EH (cell line): Measurements from ENCODE around the gene PPP6R2.

Experiments
- DNase-seq: peaks from one replicate; pipeline ENCODE4 v3.0.0-alpha.2; 2015; ENCODE audit warnings: low read depth

The PPP6R2 gene

DNA sequence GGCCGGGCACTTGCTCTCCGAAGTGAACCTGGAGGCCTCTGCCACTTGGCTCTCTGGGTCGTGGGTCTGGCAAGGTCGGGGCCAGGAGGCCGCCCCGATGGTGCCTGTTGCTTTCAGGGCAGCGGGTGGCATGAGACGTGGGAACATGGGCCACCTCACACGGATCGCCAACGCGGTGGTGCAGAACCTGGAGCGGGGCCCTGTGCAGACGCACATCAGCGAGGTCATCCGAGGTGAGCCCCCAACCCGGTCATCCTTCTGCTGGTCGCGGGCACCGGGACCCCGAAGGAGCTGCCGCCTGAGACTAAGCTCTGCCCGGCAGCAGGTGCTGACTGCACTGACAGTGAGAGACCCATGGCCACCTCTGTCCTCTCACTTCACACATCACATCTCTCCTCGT lies 91.7 kb downstream of the PPP6R2 start:
- DNase-seq, result no peak

DNA sequence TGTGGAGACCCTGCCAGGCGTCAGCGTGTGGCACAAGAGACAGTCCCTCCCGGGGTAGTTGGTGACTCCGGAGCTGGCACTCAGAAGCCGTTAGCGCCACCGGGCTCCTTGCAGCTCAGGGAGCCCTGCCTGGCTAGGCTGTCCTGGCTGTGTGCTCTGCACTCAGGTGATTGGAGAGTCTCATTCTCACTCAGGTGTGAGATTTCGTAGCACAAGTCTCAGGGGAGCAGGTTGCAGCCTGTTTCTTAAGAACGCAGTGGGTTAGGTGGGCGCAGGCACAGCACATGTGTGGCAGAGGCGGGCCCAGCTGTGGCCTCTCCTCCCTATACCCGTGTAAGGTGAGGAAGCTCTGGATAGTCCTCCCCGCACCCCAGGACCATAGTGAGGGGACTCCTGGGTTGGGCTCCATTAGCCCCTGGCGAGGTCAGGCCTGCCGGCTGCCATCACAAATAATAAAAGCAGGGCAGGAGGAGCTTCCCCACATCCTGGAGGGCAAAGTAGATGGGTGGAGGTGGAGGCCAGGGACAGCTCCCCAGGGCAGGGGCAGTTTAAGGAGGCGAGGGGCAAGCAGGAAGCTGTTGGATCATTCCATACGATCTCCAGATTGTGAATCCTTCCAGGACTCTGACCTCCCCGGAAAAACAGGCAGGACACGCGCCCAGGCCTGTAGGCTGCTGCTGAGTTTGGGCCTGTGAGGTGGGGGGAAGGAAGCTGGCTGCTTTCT lies 92.3 kb downstream of the PPP6R2 start:
- DNase-seq, result no peak

DNA sequence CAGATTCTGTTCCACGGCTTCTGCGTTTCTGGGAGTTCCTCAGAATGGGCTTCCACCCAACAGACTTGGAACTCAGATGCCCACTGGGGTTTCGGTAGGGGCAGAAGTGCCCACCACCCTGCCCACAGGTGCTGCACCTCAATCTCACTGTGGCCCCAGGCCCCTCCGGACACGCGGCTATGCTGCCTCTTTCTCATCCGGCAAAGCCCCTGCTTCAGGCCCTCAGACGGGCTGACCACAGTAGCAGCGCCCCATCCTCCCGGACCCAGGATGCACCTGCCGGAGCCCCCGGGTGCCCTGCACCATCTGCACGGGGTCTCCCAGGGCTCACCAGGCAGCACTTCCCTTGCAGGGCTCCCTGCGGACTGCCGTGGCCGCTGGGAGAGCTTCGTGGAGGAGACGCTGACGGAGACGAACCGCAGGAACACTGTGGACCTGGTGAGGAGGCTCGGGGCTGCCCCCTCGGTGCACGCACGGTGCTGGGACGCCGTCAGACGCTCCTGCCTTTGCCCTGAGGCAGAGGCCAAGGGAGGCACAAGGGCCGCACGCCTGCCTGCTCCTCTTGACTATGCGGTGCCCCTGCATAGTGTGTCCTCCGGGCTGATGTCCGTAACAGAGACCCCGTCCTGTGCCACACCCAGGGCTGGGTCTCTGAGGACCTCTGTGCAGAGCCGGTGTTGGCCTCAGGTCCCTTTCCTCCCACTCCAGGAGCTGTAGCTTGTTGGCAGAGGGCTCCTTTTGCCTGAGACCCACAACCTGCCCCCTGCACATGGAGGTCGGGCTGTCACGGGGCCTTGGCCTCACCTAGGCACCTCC lies 93.1 kb downstream of the PPP6R2 start:
- no peak for DNase-seq

DNA sequence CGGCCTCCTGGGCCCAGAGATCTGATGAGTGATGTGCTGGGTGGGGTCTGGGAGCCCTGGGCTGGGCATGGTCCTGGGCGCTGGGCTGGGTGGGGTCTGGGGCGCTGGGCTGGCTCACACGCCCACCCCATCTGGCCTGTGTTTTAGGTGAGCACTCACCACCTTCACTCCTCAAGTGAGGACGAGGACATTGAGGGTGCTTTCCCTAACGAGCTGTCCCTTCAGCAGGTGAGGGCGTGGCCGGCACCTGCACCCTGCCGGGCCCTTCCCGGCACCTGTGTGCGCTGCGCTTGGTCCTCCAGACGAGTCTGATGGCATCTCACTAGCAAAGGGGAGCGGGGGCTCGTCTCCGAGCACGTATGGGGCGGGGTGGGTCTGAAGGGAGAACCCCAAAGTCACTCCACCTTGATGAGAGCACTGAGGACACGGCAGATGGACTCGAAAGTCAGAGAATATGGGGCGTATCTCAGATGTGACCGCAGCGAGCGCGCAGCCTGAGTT lies 93.8 kb downstream of the PPP6R2 start:
- DNase-seq, result no peak

DNA sequence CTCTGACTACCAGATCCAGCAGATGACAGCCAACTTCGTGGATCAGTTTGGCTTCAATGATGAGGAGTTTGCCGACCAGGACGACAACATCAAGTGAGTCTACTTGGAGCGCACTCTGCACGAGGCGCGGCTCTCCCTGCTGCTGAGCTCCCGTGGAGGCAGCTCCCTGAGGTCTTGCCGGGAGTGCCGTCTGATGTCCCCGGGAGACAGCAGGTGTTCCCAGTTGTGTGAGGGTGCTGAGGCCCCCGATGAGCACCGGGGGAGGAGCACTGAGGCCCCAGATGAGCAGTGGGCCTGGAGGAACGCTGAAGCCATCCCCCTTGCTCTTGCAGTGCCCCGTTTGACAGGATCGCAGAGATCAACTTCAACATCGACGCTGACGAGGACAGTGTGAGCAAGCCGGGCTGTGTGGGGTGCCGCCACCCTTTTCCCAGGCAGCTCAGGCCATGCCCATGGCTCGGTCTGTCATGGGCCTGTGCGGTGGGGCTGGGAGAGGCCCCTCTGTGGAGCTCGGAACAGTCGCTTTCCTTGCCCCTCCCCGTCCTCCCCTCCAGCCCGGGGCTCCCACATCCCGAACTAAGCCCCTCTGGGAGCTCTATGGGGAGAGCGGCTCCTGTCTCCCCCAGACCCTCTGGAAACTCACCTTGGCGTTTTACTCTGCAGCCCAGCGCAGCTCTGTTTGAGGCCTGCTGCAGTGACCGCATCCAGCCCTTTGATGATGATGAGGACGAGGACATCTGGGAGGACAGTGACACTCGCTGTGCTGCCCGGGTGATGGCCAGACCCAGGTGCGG lies 94.6 kb downstream of the PPP6R2 start:
- no peak for DNase-seq

DNA sequence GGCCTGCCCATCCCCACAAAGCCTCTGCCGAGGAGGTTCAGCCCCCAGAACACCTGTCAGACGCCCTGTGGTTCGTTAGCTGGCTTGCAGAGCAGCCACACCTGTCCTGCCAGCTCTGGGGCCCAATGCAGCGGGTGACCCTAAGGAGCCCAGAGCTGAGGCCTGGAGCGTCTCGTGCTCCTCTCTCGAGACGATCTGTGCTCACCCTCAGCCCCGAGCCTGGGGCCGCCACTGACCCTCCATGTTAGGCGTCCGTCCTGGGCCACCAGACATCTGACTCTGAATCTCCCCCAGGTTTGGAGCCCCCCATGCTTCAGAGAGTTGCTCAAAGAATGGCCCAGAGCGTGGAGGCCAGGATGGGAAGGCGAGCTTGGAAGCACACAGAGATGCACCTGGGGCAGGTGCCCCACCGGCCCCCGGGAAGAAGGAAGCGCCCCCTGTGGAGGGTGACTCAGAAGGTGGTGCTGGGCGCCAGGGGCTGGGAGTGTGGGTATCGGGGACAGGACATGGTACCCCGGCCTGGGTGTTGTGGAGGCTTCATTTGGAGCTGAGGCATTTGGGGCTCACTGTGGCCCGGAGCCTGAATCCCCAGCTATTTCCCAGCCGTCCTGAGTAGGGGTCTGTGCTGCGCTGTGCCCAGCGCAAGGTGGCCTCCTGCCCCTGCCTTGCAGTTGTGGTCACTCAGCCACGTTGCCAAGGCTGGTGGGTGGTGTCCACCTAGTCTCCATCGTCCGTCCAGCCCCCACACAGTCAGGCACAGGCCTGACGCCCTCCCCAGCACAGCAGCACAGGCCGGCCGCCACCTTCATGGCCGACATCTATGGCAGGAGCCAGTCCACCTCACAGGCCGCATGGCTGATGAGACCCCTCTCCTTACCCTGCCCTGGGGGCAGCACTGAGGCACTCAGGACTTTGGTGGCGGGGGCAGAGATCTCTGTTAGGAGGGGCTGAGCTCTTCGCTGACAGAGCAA lies 95.5 kb downstream of the PPP6R2 start:
- no peak for DNase-seq

DNA sequence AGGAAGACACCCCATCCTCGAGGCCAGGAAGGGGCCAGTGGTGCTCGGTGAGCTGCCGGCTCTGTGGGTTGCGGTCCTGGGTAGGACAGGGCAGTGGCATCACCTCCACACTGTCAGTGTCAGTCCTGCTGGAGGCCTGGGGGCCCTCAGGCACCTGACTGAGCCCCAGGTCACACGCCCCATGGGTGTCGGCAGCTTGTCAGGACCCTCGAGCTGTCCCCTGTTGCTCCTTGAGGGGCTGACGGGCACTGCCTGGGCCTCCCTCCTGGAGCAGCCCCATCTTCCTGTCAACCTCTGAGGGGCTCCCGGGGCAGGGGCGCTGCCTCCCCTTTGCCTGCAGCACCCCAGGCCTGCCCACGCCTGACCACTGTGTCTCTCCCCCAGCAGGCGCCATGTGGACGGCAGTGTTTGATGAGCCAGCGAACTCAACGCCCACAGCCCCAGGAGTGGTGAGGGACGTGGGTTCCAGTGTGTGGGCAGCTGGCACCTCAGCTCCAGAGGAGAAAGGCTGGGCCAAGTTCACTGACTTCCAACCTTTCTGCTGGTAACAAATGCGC lies 96.3 kb downstream of the PPP6R2 start:
- no peak for DNase-seq

DNA sequence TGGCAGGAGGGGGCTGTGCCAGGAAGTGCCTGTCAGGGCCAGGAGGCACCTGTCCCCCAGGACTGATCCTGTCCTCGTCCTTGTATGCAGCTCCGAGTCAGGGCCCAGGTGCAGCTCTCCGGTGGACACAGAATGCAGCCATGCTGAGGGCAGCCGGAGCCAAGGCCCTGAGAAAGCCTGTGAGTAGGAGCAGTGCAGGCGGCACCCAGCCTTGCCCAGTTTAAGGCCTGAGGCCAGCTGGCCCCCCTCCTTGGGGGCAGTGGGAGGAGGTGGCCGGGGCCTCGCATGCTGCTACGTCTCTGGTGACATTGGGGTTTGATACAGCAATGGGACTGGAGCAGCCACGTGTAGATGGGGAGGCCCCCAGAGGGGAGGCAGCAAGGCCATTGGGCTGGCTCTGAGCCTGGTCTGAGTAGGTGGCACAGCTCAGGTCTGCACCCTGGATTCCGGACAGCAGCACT lies 96.8 kb downstream of the PPP6R2 start:
- no peak for DNase-seq

DNA sequence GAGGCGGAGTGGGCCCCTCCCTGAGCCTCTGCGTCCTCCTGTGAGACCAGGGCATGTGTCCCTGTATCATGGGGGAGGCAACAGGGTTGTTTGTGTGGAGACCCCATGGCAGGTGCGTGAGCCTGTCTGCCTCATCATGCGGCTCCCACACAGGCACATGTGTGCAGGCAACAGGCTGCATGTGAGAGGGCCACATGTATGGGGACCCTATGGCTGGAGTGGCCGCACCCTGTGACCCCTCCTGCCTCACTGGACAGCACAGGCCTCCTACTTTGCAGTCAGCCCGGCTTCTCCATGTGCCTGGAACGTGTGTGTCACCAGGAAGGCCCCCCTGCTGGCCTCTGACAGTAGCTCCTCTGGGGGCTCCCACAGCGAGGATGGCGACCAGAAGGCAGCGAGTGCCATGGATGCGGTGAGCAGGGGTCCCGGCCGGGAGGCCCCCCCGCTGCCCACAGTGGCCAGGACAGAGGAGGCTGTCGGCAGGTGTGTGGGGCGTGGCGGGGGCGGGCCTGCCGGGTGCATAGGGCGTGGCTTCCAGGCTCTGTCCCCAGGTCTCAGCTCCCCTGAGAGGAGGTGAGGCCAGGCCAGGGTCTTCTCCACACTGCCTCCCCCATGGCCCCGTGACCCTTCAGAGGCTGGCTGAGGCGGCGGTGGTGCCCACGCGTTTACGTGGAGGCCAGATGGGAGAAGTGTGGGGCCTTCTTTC lies 97.6 kb downstream of the PPP6R2 start:
- DNase-seq, result no peak

DNA sequence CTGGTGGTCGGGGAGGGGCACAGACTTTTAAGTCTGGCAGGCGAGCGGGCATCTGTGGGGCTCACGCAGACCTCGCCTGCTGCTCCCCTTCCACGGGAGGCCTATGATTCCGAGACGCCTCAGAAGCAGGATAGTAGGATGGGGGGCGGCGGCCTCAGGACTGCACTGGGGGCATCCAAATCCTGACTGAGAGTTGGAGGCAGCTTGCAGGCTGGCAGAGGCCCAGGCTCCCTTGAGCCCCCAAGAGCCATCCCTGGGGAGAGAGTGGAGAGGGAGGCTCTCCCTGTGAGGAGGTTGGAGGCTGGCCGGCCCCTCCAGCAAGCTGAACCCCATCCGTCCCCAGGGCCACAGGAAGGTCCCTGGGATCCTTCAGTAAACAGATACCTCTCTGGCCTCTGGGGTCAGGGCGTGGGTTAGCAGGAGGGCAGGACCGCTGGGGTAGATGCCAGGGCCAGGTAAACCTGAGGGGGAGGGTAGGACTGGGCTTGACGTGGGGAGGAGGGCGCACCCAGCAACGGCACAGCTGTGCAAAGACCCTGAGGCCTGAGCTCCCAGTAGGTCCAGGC lies 98.4 kb downstream of the PPP6R2 start:
- DNase-seq, result no peak

DNA sequence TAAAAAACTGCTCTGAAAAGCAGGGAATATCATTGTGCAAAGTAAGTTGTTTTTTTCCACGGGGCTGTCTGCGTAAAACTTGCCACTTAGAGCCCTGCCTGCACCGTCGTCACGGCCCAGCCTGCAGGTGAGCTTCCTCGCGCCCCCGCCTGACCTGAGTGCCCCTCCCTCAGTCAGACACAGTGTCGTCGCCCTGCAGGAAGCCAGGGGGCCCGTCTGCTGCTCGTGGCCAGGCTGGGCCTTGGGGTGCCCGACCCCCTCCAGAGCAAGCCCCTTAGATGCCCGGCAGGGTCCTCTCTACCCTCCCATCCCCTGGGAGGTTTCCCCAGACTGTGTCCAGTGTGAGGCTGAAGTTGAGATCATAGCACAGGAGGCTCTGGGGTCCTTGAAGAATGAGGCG lies 100.1 kb downstream of the PPP6R2 start:
- no peak for DNase-seq

DNA sequence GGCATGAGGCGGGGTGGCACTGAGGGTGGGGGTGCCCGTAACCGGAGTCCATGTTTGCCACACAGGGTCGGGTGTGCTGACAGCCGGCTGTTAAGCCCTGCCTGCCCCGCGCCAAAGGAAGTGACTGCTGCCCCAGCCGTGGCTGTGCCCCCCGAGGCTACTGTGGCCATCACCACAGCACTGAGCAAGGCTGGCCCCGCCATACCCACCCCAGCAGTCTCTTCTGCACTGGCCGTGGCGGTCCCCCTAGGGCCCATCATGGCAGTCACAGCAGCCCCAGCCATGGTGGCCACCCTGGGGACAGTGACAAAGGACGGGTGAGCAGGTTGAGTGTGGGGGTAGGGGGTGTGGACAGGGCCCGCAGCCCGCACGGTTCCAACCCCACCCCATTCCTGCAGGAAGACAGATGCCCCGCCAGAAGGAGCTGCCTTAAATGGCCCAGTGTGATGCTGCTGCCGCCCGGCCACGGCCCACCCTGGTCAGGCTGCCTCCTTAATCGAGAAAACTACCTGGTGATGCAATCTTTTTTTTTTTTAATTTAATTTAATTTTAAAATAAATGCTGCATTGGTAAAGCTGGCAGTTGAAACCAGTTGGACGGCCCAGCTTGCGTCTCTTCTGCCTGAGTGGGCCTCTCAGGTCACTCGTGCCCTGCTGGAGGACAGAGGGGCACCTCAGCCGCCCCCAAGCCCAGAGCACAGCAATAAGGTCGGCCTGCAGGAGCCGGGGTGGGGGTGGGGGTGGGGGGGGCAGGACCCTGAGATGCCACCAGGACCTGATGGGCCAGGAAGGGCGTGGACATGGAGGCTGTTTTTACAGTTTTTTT lies 100.9 kb downstream of the PPP6R2 start:
- DNase-seq, result no peak

DNA sequence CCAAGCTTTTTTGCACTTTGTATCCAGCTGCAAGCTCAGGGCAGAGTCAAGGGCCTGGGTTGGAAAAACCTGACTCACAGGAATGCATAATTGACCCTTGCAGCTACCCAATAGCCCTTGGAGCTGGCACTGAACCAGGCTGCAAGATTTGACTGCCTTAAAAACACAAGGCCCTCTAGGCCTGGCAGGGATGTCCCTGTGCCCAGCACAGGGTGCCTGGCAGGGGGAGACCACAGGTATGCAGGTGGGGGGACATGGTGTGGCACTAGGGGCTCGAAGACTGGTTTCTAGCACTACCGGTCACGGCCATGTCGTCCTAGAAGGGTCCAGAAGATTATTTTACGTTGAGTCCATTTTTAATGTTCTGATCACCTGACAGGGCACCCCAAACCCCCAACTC lies 101.5 kb downstream of the PPP6R2 start:
- DNase-seq, result peak; percentile 81

DNA sequence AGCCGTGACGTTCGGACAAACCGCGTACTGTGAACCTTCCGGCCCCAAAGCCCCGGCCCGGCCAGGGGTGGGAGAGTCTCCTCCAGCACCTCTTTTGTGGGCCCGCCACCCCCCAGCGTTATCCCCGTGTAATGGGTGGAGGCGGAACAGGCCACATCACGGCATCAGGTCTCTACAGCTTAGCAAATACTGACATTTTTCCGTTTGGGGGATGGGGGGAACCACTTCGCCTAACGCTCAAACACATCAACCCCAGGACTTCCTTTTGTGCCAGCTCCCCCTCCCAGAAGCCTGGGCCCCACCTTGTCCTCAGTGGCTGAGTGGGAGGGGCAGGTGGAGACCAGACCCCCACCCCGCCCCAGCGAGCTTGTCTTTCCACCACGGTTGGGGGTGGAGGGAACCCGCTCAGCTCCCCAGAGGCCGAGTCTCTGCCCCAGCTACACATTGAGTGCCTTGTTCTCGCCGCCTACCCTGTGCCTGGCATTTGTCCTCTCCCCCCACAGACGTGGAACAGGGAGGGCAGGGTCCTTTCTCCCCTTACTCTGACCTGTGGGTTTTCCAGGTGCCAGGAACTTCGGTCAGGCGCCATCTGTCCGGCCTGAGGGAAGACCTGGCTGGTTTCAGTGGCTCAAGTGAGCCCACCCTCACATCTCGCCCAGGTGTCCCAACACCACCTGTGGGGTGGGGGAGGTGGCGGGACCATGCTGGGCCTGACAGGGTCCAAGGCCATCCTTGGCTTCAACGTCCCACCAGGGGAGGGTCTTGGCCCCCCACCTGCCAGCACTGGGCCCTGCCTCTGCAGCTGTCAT lies 102.1 kb downstream of the PPP6R2 start:
- no peak for DNase-seq

DNA sequence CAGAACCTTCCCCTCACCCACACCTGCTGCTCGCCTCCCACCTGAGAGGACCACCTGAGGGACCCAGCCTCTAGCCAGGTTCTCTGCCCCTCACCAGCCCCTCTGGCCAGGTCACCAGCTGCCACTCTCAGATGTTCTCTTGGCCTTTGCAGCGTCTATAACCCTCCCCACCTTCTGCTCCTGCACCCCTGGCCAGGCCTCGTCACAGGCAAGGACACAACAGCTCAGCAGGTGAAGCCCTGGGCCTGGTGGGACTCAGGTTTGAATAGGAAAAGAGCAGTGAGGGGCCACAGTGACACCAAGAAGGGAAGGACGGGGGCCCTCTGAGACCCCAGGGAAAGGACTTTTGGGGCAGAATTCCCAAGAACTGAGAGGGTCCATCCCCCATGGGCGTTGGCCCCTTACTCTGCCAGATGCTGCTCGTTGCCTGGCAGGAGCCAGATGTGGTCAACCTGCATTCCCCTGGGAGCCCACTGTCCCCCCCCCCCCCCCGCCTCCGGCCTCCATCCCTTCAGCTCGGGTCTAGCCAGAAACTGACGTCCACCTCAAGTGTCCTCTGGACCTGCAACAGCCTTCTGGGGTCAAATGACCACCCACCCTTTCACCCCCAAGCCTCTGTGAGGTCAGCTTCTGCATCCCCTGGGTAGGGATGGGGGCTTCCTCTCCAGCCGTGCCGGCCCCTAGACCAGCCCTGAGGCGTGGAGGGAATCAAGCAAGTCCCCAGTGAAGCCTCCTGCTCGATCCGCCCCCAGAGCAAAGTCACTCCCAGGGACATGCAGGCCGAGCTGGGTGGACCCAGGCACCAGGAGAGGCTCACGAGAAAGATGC lies 103.0 kb downstream of the PPP6R2 start:
- no peak for DNase-seq

DNA sequence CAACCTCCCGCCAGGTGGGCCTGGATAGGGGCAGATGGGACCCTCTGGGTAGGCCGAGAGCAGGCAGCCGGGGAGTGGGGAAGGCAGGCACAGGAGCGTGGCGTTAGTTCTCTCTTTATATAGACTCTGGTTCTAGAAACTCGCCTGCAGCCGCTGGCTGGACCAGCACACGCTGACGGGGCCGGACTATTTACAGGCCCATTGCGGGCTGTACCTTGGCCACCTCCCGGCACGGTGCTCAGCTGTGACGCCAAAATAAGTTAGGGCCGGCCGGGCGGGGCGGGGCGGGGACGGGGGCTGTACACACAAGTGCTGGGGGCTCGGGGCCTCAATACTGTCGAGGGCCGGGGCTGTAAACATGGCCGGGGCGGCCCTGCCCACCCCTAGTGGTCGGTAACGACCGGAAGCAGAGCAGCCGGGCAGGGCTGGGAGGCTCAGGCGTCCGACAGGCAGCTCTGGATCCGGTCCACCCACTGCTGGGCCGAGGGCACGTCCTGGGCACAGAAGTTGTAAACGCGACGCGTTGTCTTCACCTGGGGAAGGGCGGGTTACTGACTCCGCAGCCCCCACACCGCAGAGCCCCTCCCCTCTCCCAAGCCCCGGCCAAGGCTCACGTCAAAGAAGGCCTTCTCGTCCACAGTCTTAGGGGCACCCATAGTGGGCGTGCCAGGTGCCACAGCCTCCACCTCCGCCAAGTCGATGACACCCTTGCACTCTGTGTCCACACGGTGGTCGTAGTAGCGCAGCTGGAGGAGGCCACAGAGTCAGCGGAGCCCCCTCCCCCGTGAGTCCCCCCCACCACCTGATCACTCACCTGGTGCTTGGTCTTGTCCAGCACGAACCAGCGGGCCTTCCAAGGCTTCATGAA lies 103.8 kb downstream of the PPP6R2 start:
- DNase-seq, result no peak
